IMR-90 (cell line): ENCODE measurements around the gene PRMT7. TPM values are rescaled to one million over a fixed set of nuclear protein-coding genes. Genes with fewer than 3 reads are reported as not detected.

Source experiments
- ATAC-seq: fragments of 200-7000 bp; cut with Tn5 transposase; 2 replicates; pipeline ENCODE4 v1.9.1; 2020; ENCODE audit warnings: low read depth, mild to moderate bottlenecking, moderate library complexity
- BruUV-seq: library from RNA; stranded (reverse); fragments of 400-500 nt; replicated peaks from 2 replicates; lab custom pipeline; 2021; lab: Mats Ljungman, UMichigan
- CTCF ChIA-PET: fragments of 300-600 bp; formaldehyde crosslinking; extraction: SDS; loops from one replicate; lab custom pipeline; 2021; ENCODE audit warnings: antibody characterized with exemption; lab: Yijun Ruan, JAX
- POLR2A ChIA-PET: fragments of 300-600 bp; sonication (Branson Sonifier 250); formaldehyde crosslinking; loops from one replicate; lab custom pipeline; 2022; ENCODE audit warnings: antibody characterized with exemption; ENCODE audit not compliant: unreplicated experiment; lab: Charles Lee
- DNase-seq: peaks from one replicate; pipeline ENCODE4 v3.0.0; 2013
- H2AFZ ChIP-seq: replicated peaks from 2 replicates; pipeline ENCODE3; 2013; ENCODE audit warnings: low read length, mild to moderate bottlenecking; ENCODE audit not compliant: poor library complexity
- H2AK5ac ChIP-seq: 2 replicates; pipeline ENCODE4 v1.6.1; 2013; ENCODE audit warnings: low read depth, low read length, inconsistent platforms
- H2AK9ac ChIP-seq: replicated peaks from 2 replicates; pipeline ENCODE3; 2013; ENCODE audit warnings: mild to moderate bottlenecking, low read depth, low read length, moderate library complexity; ENCODE audit not compliant: poor library complexity
- H2BK120ac ChIP-seq: 2 replicates; pipeline ENCODE4 v1.6.1; 2013; ENCODE audit warnings: low read depth, low read length, inconsistent platforms
- H2BK15ac ChIP-seq: 3 replicates; pipeline ENCODE4 v1.6.1; 2013; ENCODE audit warnings: low read depth, low read length, inconsistent platforms
- H2BK20ac ChIP-seq: 2 replicates; pipeline ENCODE4 v1.6.1; 2013; ENCODE audit warnings: low read depth, mild to moderate bottlenecking, inconsistent platforms, low read length, moderate library complexity
- H2BK5ac ChIP-seq: 2 replicates; pipeline ENCODE4 v1.6.1; 2013; ENCODE audit warnings: mild to moderate bottlenecking, low read depth, low read length, inconsistent platforms; ENCODE audit not compliant: poor library complexity, severe bottlenecking
- H3K14ac ChIP-seq: replicated peaks from 2 replicates; pipeline ENCODE4 v1.6.1; 2013; ENCODE audit warnings: low read depth, low read length, inconsistent platforms
- H3K18ac ChIP-seq: 2 replicates; pipeline ENCODE4 v1.6.1; 2013; ENCODE audit warnings: low read depth, low read length, control low read depth
- H3K23ac ChIP-seq: 2 replicates; pipeline ENCODE4 v1.6.1; 2013; ENCODE audit warnings: low read depth, low read length, inconsistent platforms
- H3K27ac ChIP-seq: 2 replicates; pipeline ENCODE4 v1.5.1; 2013; ENCODE audit warnings: mild to moderate bottlenecking, control low read depth, low read length; ENCODE audit not compliant: insufficient read depth
- H3K27me3 ChIP-seq: 2 replicates; pipeline ENCODE4 v1.6.1; 2013; ENCODE audit warnings: low read length; ENCODE audit not compliant: control insufficient read depth, insufficient read depth
- H3K36me3 ChIP-seq: 2 replicates; pipeline ENCODE4 v1.6.1; 2013; ENCODE audit warnings: low read length, mixed read lengths; ENCODE audit not compliant: control insufficient read depth, insufficient read depth
- H3K4ac ChIP-seq: 2 replicates; pipeline ENCODE4 v1.6.1; 2013; ENCODE audit warnings: low read depth, low read length, inconsistent platforms
- H3K4me1 ChIP-seq: 2 replicates; pipeline ENCODE4 v1.6.1; 2013; ENCODE audit warnings: low read length, mixed read lengths; ENCODE audit not compliant: control insufficient read depth, insufficient read depth
- H3K4me2 ChIP-seq: 2 replicates; pipeline ENCODE4 v1.6.1; 2013; ENCODE audit warnings: low read depth, mild to moderate bottlenecking, control low read depth, low read length, moderate library complexity
- H3K4me3 ChIP-seq: 2 replicates; pipeline ENCODE4 v1.5.1; 2013; ENCODE audit warnings: low read depth, mild to moderate bottlenecking, control low read depth, low read length, moderate library complexity; ENCODE audit not compliant: insufficient read depth
- H3K56ac ChIP-seq: 2 replicates; pipeline ENCODE4 v1.6.1; 2013; ENCODE audit warnings: low read length, inconsistent platforms; ENCODE audit not compliant: insufficient read depth; ENCODE audit errors: extremely low read depth
- H3K79me1 ChIP-seq, 2 experiments: 2 replicates each; pipeline ENCODE4 v1.6.1; 2013; ENCODE audit warnings: low read length in 2 of 2, inconsistent platforms in 1 of 2, low read depth in 1 of 2
- H3K9ac ChIP-seq: 2 replicates; pipeline ENCODE4 v1.6.1; 2013; ENCODE audit warnings: low read depth, low read length, control low read depth
- H3K9me1 ChIP-seq: 2 replicates; pipeline ENCODE4 v1.6.1; 2013; ENCODE audit warnings: low read length, inconsistent platforms; ENCODE audit not compliant: insufficient read depth
- H3K9me3 ChIP-seq: 2 replicates; pipeline ENCODE4 v1.6.1; 2013; ENCODE audit warnings: low read length; ENCODE audit not compliant: control insufficient read depth, insufficient read depth
- H4K20me1 ChIP-seq: 2 replicates; pipeline ENCODE4 v1.6.1; 2013; ENCODE audit warnings: low read length, inconsistent platforms; ENCODE audit not compliant: insufficient read depth
- H4K5ac ChIP-seq: 2 replicates; pipeline ENCODE4 v1.6.1; 2013; ENCODE audit warnings: mild to moderate bottlenecking, low read depth, low read length, control low read depth
- H4K8ac ChIP-seq, 2 experiments: 2 replicates each; pipeline ENCODE4 v1.6.1; 2013; ENCODE audit warnings: low read depth in 2 of 2, low read length in 2 of 2, control low read depth in 1 of 2, inconsistent platforms in 1 of 2
- H4K91ac ChIP-seq: 2 replicates; pipeline ENCODE4 v1.6.1; 2013; ENCODE audit warnings: low read depth, low read length, inconsistent platforms; ENCODE audit not compliant: insufficient read depth
- BHLHE40 ChIP-seq: fragments of 150-350 bp; IDR thresholded peaks from 2 replicates; pipeline ENCODE4 v1.6.1; 2016; ENCODE audit warnings: mild to moderate bottlenecking, low read depth, low read length
- CEBPB ChIP-seq: IDR thresholded peaks from 2 replicates; pipeline ENCODE4 v1.6.1; 2012; ENCODE audit warnings: low read depth, low read length, improper control_type of control experiment
- CHD1 ChIP-seq: IDR thresholded peaks from 2 replicates; pipeline ENCODE4 v1.6.1; 2012; ENCODE audit warnings: low read depth, low read length, improper control_type of control experiment
- FOS ChIP-seq: fragments of 150-350 bp; IDR thresholded peaks from 2 replicates; pipeline ENCODE4 v1.6.1; 2016; ENCODE audit warnings: low read depth, low read length
- MAFK ChIP-seq: IDR thresholded peaks from 2 replicates; pipeline ENCODE4 v1.6.1; 2012; ENCODE audit warnings: low read depth, low read length, improper control_type of control experiment
- MAZ ChIP-seq: IDR thresholded peaks from 2 replicates; pipeline ENCODE4 v1.6.1; 2012; ENCODE audit warnings: low read depth, mild to moderate bottlenecking, low read length, improper control_type of control experiment, moderate library complexity, borderline replicate concordance
- MXI1 ChIP-seq: IDR thresholded peaks from 2 replicates; pipeline ENCODE4 v1.6.1; 2012; ENCODE audit warnings: low read depth, mild to moderate bottlenecking, low read length, moderate library complexity, borderline replicate concordance
- NFE2L2 ChIP-seq: fragments of 150-350 bp; IDR thresholded peaks from 2 replicates; pipeline ENCODE4 v1.6.1; 2016; ENCODE audit warnings: low read depth, mild to moderate bottlenecking, low read length
- POLR2A ChIP-seq: IDR thresholded peaks from 2 replicates; pipeline ENCODE4 v1.6.1; 2012; ENCODE audit warnings: mild to moderate bottlenecking, low read depth, low read length
- RAD21 ChIP-seq: IDR thresholded peaks from 2 replicates; pipeline ENCODE4 v1.6.1; 2012; ENCODE audit warnings: low read length, improper control_type of control experiment
- RCOR1 ChIP-seq: IDR thresholded peaks from 2 replicates; pipeline ENCODE4 v1.6.1; 2012; ENCODE audit warnings: mild to moderate bottlenecking, low read length, improper control_type of control experiment; ENCODE audit not compliant: insufficient replicate concordance
- RFX5 ChIP-seq: IDR thresholded peaks from 2 replicates; pipeline ENCODE4 v1.8.0; 2012; ENCODE audit warnings: low read depth, mild to moderate bottlenecking, low read length, moderate library complexity
- SMC3 ChIP-seq: fragments of 150-350 bp; IDR thresholded peaks from 2 replicates; pipeline ENCODE4 v1.6.1; 2016; ENCODE audit warnings: low read depth, mild to moderate bottlenecking, antibody characterized with exemption, low read length, moderate library complexity
- WGBS, 2 experiments: methylation state at CpG; one replicate each; pipeline versions ENCODE4 v1.1.5 to v1.1.7; 2013; ENCODE audit warnings: missing lambda C conversion rate in 2 of 2; ENCODE audit not compliant: insufficient read length in 1 of 2; ENCODE audit errors: extremely low coverage in 2 of 2; 5-methylcytosine and 5-hydroxymethylcytosine counted together
- dilution Hi-C: fragments of 300-500 bp; cut with HindIII; formaldehyde crosslinking; loops from one replicate; pipeline ENCODE4 v1.14.3; 2018; ENCODE audit warnings: low sequenced_read_pairs; ENCODE audit not compliant: unreplicated experiment
- in situ Hi-C: fragments of 300-500 bp; cut with MboI; formaldehyde crosslinking; loops from 3 replicates; pipeline ENCODE4 v1.14.3; 2019; ENCODE audit warnings: low sequenced_read_pairs, inconsistent platforms, mixed read lengths
- intact Hi-C: fragments of 100-400 bp; cut with micrococcal nuclease; formaldehyde crosslinking; loops from 2 replicates; pipeline ENCODE4 v1.10.0; 2022
- polyA plus RNA-seq, 3 experiments: library from polyadenylated mRNA; depleted of rRNA; stranded (reverse); fragments of >200 nt; gene quantifications; 2 replicates each; pipeline ENCODE4 v1.2.3, GENCODE V29; 2012; ENCODE audit warnings: low replicate concordance in 1 of 3
- total RNA-seq: library from RNA; depleted of rRNA; stranded (reverse); fragments of >200 nt; gene quantifications from 2 replicates; pipeline ENCODE4 v1.2.3, GENCODE V29; 2012
- TF ChIP-seq, protein P1 (sequence below): fragments of 150-350 bp; IDR thresholded peaks from 2 replicates; pipeline ENCODE4 v1.6.1; 2017; ENCODE audit warnings: mild to moderate bottlenecking, antibody characterized with exemption, low read length, low read depth
- TF ChIP-seq, protein P2 (sequence below): conservative IDR thresholded peaks from 2 replicates; pipeline ENCODE4 v1.5.1; 2012; ENCODE audit warnings: mild to moderate bottlenecking, low read depth, low read length, improper control_type of control experiment
- TF ChIP-seq, protein P3 (sequence below): fragments of 150-350 bp; IDR thresholded peaks from 2 replicates; pipeline ENCODE4 v1.6.1; 2016; ENCODE audit warnings: low read depth, mild to moderate bottlenecking, low read length, moderate library complexity, borderline replicate concordance

The PRMT7 gene
- total and polyA plus RNA-seq, 2 of the 4 experiments (the other 2 are of a cell fraction): 63.1 to 68.6 TPM

DNA sequence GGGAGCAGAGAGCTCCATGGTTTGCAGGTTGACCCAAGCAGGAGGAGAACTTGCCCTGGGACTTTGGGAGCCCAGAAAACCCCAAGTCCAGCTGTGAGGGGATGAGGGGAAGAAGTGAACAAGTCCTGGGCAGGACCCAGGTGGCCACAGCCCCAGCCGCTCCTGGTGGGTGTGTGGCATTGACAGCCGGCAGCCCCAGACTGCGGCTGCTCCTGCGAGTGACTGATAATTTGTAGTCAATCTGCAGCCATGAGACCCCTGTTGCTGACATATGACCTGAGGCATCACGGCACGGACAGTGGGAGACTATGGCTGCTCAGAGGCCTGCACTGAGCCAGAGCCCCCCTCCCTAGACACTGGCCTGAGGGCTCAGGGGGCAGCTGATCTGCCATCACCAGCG lies 66.4 kb downstream of the PRMT7 start:
- dilution Hi-C loops (no loop called here), in situ Hi-C loops (no loop called here), intact Hi-C loops (no loop called here)
- H3K79me1 ChIP-seq: no peaks in the 10 kb centered on the region
- DNase-seq (no peak), ATAC-seq (no peak)
- H3K4ac ChIP-seq: no peak overlapping the region
- H3K18ac ChIP-seq: no peak overlapping the region
- H3K23ac ChIP-seq: no peak overlapping the region
- H3K27me3 ChIP-seq: peaks cover 59% of the 10 kb centered on the region
- POLR2A ChIA-PET: no interaction called here
- H3K9me3 ChIP-seq: no peaks in the 10 kb centered on the region
- no peaks in the 10 kb centered on the region for H3K9me1 ChIP-seq
- H2BK20ac ChIP-seq: no peak overlapping the region
- CTCF ChIA-PET: no interaction called here
- H2AK5ac ChIP-seq: no peak overlapping the region
- H4K8ac ChIP-seq: no peak overlapping the region
- no peak overlapping the region for H4K91ac ChIP-seq
- no peak overlapping the region for H3K14ac ChIP-seq
- no peak overlapping the region for H3K4me3 ChIP-seq
- no peak overlapping the region for H3K27ac ChIP-seq
- no peaks in the 10 kb centered on the region for H4K20me1 ChIP-seq
- no peak overlapping the region for H3K4me2 ChIP-seq
- H4K5ac ChIP-seq: no peak overlapping the region
- H2BK5ac ChIP-seq: no peak overlapping the region
- H3K36me3 ChIP-seq: no peaks in the 10 kb centered on the region
- H3K4me1 ChIP-seq: no peaks in the 10 kb centered on the region
- no peak overlapping the region for H2BK15ac ChIP-seq
- TF ChIP-seq RCOR1: no peak
- no peak for TF ChIP-seq FOS
- no peak for TF ChIP-seq NFE2L2
- no peak for TF ChIP-seq RAD21
- TF ChIP-seq CHD1: no peak
- no peak for TF ChIP-seq POLR2A
- no peak for TF ChIP-seq SMC3
- no peak for TF ChIP-seq BHLHE40
- no peak for TF ChIP-seq RFX5
- no peak for TF ChIP-seq CEBPB
- TF ChIP-seq, protein P1, sequence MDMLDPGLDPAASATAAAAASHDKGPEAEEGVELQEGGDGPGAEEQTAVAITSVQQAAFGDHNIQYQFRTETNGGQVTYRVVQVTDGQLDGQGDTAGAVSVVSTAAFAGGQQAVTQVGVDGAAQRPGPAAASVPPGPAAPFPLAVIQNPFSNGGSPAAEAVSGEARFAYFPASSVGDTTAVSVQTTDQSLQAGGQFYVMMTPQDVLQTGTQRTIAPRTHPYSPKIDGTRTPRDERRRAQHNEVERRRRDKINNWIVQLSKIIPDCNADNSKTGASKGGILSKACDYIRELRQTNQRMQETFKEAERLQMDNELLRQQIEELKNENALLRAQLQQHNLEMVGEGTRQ: no peak
- TF ChIP-seq, protein P2, sequence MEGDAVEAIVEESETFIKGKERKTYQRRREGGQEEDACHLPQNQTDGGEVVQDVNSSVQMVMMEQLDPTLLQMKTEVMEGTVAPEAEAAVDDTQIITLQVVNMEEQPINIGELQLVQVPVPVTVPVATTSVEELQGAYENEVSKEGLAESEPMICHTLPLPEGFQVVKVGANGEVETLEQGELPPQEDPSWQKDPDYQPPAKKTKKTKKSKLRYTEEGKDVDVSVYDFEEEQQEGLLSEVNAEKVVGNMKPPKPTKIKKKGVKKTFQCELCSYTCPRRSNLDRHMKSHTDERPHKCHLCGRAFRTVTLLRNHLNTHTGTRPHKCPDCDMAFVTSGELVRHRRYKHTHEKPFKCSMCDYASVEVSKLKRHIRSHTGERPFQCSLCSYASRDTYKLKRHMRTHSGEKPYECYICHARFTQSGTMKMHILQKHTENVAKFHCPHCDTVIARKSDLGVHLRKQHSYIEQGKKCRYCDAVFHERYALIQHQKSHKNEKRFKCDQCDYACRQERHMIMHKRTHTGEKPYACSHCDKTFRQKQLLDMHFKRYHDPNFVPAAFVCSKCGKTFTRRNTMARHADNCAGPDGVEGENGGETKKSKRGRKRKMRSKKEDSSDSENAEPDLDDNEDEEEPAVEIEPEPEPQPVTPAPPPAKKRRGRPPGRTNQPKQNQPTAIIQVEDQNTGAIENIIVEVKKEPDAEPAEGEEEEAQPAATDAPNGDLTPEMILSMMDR: no peak
- TF ChIP-seq, protein P3, sequence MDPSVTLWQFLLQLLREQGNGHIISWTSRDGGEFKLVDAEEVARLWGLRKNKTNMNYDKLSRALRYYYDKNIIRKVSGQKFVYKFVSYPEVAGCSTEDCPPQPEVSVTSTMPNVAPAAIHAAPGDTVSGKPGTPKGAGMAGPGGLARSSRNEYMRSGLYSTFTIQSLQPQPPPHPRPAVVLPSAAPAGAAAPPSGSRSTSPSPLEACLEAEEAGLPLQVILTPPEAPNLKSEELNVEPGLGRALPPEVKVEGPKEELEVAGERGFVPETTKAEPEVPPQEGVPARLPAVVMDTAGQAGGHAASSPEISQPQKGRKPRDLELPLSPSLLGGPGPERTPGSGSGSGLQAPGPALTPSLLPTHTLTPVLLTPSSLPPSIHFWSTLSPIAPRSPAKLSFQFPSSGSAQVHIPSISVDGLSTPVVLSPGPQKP: no peak
- no peak for TF ChIP-seq MXI1
- TF ChIP-seq MAFK: no peak
- TF ChIP-seq MAZ: no peak
- no CpG with 5 or more reads among the region's 7 CpGs for WGBS, 2 experiments
- no TSS peak for BruUV-seq
- no peak overlapping the region for H3K56ac ChIP-seq
- no peak overlapping the region for H3K9ac ChIP-seq
- H2BK120ac ChIP-seq: no peak overlapping the region
- H2AFZ ChIP-seq: no peak overlapping the region
- H2AK9ac ChIP-seq: no peak overlapping the region
